Fibroblast of lung (primary cell): Measurements from ENCODE around the gene SLC38A2.

Source experiments
- EZH2 ChIP-seq: IDR thresholded peaks from 2 replicates; pipeline ENCODE4 v1.5.1; 2012; ENCODE audit warnings: low read length, control low read depth, mild to moderate bottlenecking; ENCODE audit errors: missing control alignments
- TF ChIP-seq, protein P1 (sequence below), 2 donors: IDR thresholded peaks in 1 of 2; conservative IDR thresholded peaks in 1 of 2; 1 replicate in 1 of 2; 2 replicates in 1 of 2; pipeline ENCODE4 v1.5.1; 2011 to 2012; ENCODE audit warnings: low read length in 2 of 2, control low read depth in 1 of 2, inconsistent platforms in 1 of 2, low read depth in 1 of 2, mild to moderate bottlenecking in 1 of 2

DNA sequence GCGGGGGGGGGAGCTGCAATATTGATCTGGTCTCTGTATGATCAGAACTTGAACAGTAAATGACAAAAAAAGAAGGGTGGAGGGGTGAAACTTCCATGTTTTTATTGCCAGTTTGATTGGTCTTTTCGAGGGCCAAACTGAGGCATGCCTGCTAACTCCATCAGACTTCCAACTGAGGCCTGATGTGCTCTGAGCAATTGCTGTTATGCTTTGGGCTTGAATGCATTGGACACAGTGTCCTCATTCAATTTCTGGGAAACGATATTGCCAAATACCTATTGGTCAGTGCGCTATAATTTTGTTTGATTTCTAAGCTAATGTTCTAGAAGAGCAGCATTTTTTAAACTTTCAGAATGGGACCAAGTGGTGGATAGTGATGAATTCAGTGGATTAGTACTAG lies 2.1 kb upstream of the SLC38A2 start:
- TF ChIP-seq, protein P1, sequence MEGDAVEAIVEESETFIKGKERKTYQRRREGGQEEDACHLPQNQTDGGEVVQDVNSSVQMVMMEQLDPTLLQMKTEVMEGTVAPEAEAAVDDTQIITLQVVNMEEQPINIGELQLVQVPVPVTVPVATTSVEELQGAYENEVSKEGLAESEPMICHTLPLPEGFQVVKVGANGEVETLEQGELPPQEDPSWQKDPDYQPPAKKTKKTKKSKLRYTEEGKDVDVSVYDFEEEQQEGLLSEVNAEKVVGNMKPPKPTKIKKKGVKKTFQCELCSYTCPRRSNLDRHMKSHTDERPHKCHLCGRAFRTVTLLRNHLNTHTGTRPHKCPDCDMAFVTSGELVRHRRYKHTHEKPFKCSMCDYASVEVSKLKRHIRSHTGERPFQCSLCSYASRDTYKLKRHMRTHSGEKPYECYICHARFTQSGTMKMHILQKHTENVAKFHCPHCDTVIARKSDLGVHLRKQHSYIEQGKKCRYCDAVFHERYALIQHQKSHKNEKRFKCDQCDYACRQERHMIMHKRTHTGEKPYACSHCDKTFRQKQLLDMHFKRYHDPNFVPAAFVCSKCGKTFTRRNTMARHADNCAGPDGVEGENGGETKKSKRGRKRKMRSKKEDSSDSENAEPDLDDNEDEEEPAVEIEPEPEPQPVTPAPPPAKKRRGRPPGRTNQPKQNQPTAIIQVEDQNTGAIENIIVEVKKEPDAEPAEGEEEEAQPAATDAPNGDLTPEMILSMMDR (conservative IDR thresholded peaks at IDR 0.05 in 1 of 2, IDR thresholded peaks at IDR 0.05 in 1 of 2; ENCODE audit: low read depth in 1 of 2, low read length in 2 of 2): no peak
- no peak for TF ChIP-seq EZH2
